Neural progenitor cell (in vitro differentiated cells): ENCODE results near the gene HSD11B1L. TPM values are rescaled to one million over a fixed set of nuclear protein-coding genes. Genes with fewer than 3 reads are reported as not detected.

Source experiments
- DNase-seq: peaks from one replicate; pipeline ENCODE4 v3.0.0-alpha.2; 2016; ENCODE audit warnings: low spot score
- H2AFZ ChIP-seq: fragments of 200-600 bp; sonication (generic); replicated peaks from 2 replicates; pipeline ENCODE4 v1.6.1; 2016; ENCODE audit warnings: antibody characterized with exemption
- H3F3A ChIP-seq: fragments of 200-600 bp; sonication (generic); 2 replicates; pipeline ENCODE4 v1.6.1; 2016; ENCODE audit warnings: antibody characterized with exemption, low read depth
- H3K27ac ChIP-seq: fragments of 200-600 bp; sonication (generic); 2 replicates; pipeline ENCODE4 v1.5.1; 2016; ENCODE audit warnings: mild to moderate bottlenecking
- H3K27me3 ChIP-seq: fragments of 200-600 bp; sonication (generic); 2 replicates; pipeline ENCODE4 v1.6.1; 2016; ENCODE audit warnings: mild to moderate bottlenecking, moderate library complexity
- H3K36me3 ChIP-seq: fragments of 200-600 bp; sonication (generic); 2 replicates; pipeline ENCODE4 v1.5.1; 2016
- H3K4me1 ChIP-seq: fragments of 200-600 bp; sonication (generic); 2 replicates; pipeline ENCODE4 v1.6.1; 2016; ENCODE audit warnings: mixed run types
- H3K4me2 ChIP-seq: fragments of 200-600 bp; sonication (generic); 2 replicates; pipeline ENCODE4 v1.6.1; 2016
- H3K4me3 ChIP-seq: fragments of 200-600 bp; sonication (generic); 2 replicates; pipeline ENCODE4 v1.5.1; 2016
- H3K79me2 ChIP-seq: fragments of 200-600 bp; sonication (generic); 2 replicates; pipeline ENCODE4 v1.6.1; 2016; ENCODE audit warnings: low read depth
- H3K9ac ChIP-seq: fragments of 200-600 bp; sonication (generic); 2 replicates; pipeline ENCODE4 v1.6.1; 2016
- H3K9me3 ChIP-seq: fragments of 200-600 bp; sonication (generic); 2 replicates; pipeline ENCODE4 v1.5.1; 2016; ENCODE audit warnings: low read depth
- H4K20me1 ChIP-seq: fragments of 200-600 bp; sonication (generic); 2 replicates; pipeline ENCODE4 v1.6.1; 2016; ENCODE audit warnings: low read depth
- H3K27ac Mint-ChIP-seq: 3 replicates; pipeline ENCODE4 v1.8.0; 2021; ENCODE audit warnings: mixed read lengths
- H3K27me3 Mint-ChIP-seq: 2 replicates; pipeline ENCODE4 v1.8.0; 2022; ENCODE audit warnings: low read depth, mild to moderate bottlenecking, inconsistent platforms, moderate library complexity, mixed read lengths; ENCODE audit not compliant: insufficient read depth
- H3K36me3 Mint-ChIP-seq: 3 replicates; pipeline ENCODE4 v1.8.0; 2021; ENCODE audit warnings: mixed read lengths
- H3K4me1 Mint-ChIP-seq: 3 replicates; pipeline ENCODE4 v1.8.0; 2021; ENCODE audit warnings: mixed read lengths
- H3K4me3 Mint-ChIP-seq: 3 replicates; pipeline ENCODE4 v1.8.0; 2021; ENCODE audit warnings: mild to moderate bottlenecking, moderate library complexity, mixed read lengths
- H3K9me3 Mint-ChIP-seq: 3 replicates; pipeline ENCODE4 v1.8.0; 2020; ENCODE audit warnings: mixed read lengths
- CTCF ChIP-seq: fragments of 200-600 bp; sonication (generic); IDR thresholded peaks from 2 replicates; pipeline ENCODE4 v1.5.1; 2017; ENCODE audit warnings: antibody characterized with exemption, mild to moderate bottlenecking
- EZH2 ChIP-seq: fragments of 200-600 bp; sonication (generic); IDR thresholded peaks from 2 replicates; pipeline ENCODE4 v1.6.1; 2017; ENCODE audit warnings: antibody characterized with exemption, mild to moderate bottlenecking, moderate library complexity
- EZH2phosphoT487 ChIP-seq: fragments of 200-600 bp; sonication (generic); IDR thresholded peaks from 2 replicates; pipeline ENCODE4 v1.6.1; 2017; ENCODE audit warnings: antibody characterized with exemption
- total RNA-seq: library from RNA; depleted of rRNA; stranded (reverse); fragments of >200 nt; gene quantifications from 2 replicates; pipeline ENCODE4 v1.2.3, GENCODE V29; 2015; ENCODE audit warnings: low replicate concordance

HSD11B1L gene
- total RNA-seq, 1 donor from 2014 or later: 7.7 TPM

GRCh38 chr19:5648464-5648863, 32.4 kb upstream of the HSD11B1L start:
- H3K79me2 ChIP-seq: peaks cover 45% of the 10 kb centered on the region
- H3K27ac Mint-ChIP-seq: no peak overlapping the region
- no peak overlapping the region for H3K4me3 ChIP-seq
- TF ChIP-seq EZH2 (no peak), CTCF (no peak), EZH2phosphoT487 (no peak)
- peaks cover 47% of the 10 kb centered on the region for H4K20me1 ChIP-seq
- no peaks in the 10 kb centered on the region for H3K27me3 ChIP-seq
- H3K9ac ChIP-seq: no peak overlapping the region
- H3K4me2 ChIP-seq: no peak overlapping the region
- no peaks in the 10 kb centered on the region for H3K9me3 ChIP-seq
- H3K4me3 Mint-ChIP-seq: no peak overlapping the region
- peaks cover 18% of the 10 kb centered on the region for H3K36me3 ChIP-seq
- peaks cover 7% of the 10 kb centered on the region for H3F3A ChIP-seq
- no peaks in the 10 kb centered on the region for H3K9me3 Mint-ChIP-seq
- H2AFZ ChIP-seq: no peak overlapping the region
- no peak for DNase-seq
- H3K27me3 Mint-ChIP-seq: no peaks in the 10 kb centered on the region
- H3K36me3 Mint-ChIP-seq: peaks cover 58% of the 10 kb centered on the region
- H3K4me1 ChIP-seq: no peaks in the 10 kb centered on the region
- no peak overlapping the region for H3K27ac ChIP-seq
- H3K4me1 Mint-ChIP-seq: no peaks in the 10 kb centered on the region

- no peak overlapping the region for H3K27ac ChIP-seq
- Mint-ChIP-seq H3K27ac (no peak overlapping the region), H3K27me3 (no peaks in the 10 kb centered on the region), H3K36me3 (peaks cover 56% of the 10 kb centered on the region), H3K4me1 (no peaks in the 10 kb centered on the region), H3K9me3 (no peaks in the 10 kb centered on the region), H3K4me3 (no peak overlapping the region)
- peaks cover 10% of the 10 kb centered on the region for H3F3A ChIP-seq
- no peaks in the 10 kb centered on the region for H3K4me1 ChIP-seq
- DNase-seq: no peak
- H3K4me2 ChIP-seq: no peak overlapping the region
- H4K20me1 ChIP-seq: peaks cover 21% of the 10 kb centered on the region
- H3K4me3 ChIP-seq: no peak overlapping the region
- H3K9me3 ChIP-seq: no peaks in the 10 kb centered on the region
- no peak overlapping the region for H2AFZ ChIP-seq
- H3K79me2 ChIP-seq: peaks cover 16% of the 10 kb centered on the region
- TF ChIP-seq CTCF: no peak
- no peak for TF ChIP-seq EZH2phosphoT487
- TF ChIP-seq EZH2: no peak
- no peak overlapping the region for H3K9ac ChIP-seq
- no peaks in the 10 kb centered on the region for H3K27me3 ChIP-seq
- H3K36me3 ChIP-seq: peaks cover 12% of the 10 kb centered on the region
Measured at GRCh38 chr19:5651361-5651760, 29.5 kb upstream of the HSD11B1L start.

- no peak for DNase-seq
- Histone ChIP-seq H3K36me3 (peaks cover 12% of the 10 kb centered on the region), H3K27ac (no peak overlapping the region), H3K9me3 (no peaks in the 10 kb centered on the region), H3K9ac (no peak overlapping the region), H3K27me3 (no peaks in the 10 kb centered on the region), H3K4me3 (no peak overlapping the region), H3F3A (peaks cover 10% of the 10 kb centered on the region), H3K4me2 (no peak overlapping the region), H3K4me1 (no peaks in the 10 kb centered on the region), H3K79me2 (peaks cover 7% of the 10 kb centered on the region), H2AFZ (no peak overlapping the region), H4K20me1 (peaks cover 15% of the 10 kb centered on the region)
- Mint-ChIP-seq H3K4me1 (no peaks in the 10 kb centered on the region), H3K4me3 (peak overlapping the region; percentile 46), H3K27me3 (no peaks in the 10 kb centered on the region), H3K9me3 (no peaks in the 10 kb centered on the region), H3K27ac (no peak overlapping the region), H3K36me3 (peaks cover 51% of the 10 kb centered on the region)
- no peak for TF ChIP-seq CTCF
- no peak for TF ChIP-seq EZH2
- no peak for TF ChIP-seq EZH2phosphoT487
Measured at GRCh38 chr19:5652261-5652660, 28.6 kb upstream of the HSD11B1L start.
